Measurements from ENCODE around the gene REPIN1.

Gene REPIN1

GRCh38 chr7:150346922-150347321 lies 21.7 kb upstream of the REPIN1 start:
- no peaks in the 10 kb centered on the region for H3K36me3 ChIP-seq (ENCODE audit: control insufficient read depth, insufficient read depth, low read length)
- H3K27ac ChIP-seq (ENCODE audit: low read length) = no peak overlapping the region
- peaks cover 3% of the 10 kb centered on the region; the same call in 1 of the 2 replicates for H3K4me1 ChIP-seq (ENCODE audit: control insufficient read depth, insufficient read depth, low read length)
- no CpG with 5 or more reads among the region's 5 CpGs for WGBS (ENCODE audit: insufficient coverage, insufficient read length)
- peaks cover 9% of the 10 kb centered on the region for H3K27me3 ChIP-seq (ENCODE audit: control insufficient read depth, insufficient read depth, low read length)
- no peaks in the 10 kb centered on the region; the same call in 1 of the 2 replicates for H3K9me3 ChIP-seq (ENCODE audit: control insufficient read depth, insufficient read depth, low read length)
- H3K4me3 ChIP-seq (ENCODE audit: low read length) = no peak overlapping the region
- no peak for DNase-seq (ENCODE audit: low read depth, low spot score)

- DNase-seq (ENCODE audit: low read depth, low spot score) = no peak
- no peak overlapping the region for H3K4me3 ChIP-seq (ENCODE audit: low read length)
- H3K9me3 ChIP-seq (ENCODE audit: control insufficient read depth, insufficient read depth, low read length) = no peaks in the 10 kb centered on the region
- no CpG with 5 or more reads among the region's 8 CpGs for WGBS (ENCODE audit: insufficient coverage, insufficient read length)
- no peaks in the 10 kb centered on the region for H3K4me1 ChIP-seq (ENCODE audit: control insufficient read depth, insufficient read depth, low read length)
- no peaks in the 10 kb centered on the region for H3K36me3 ChIP-seq (ENCODE audit: control insufficient read depth, insufficient read depth, low read length)
- H3K27me3 ChIP-seq (ENCODE audit: control insufficient read depth, insufficient read depth, low read length) = no peaks in the 10 kb centered on the region
- H3K27ac ChIP-seq (ENCODE audit: low read length) = no peak overlapping the region
These were observed 16.9 kb upstream of the REPIN1 start for GRCh38 chr7:150351587-150352194.

GRCh38 chr7:150355666-150356059 lies 13.0 kb upstream of the REPIN1 start:
- Histone ChIP-seq H3K36me3 (ENCODE audit: control insufficient read depth, insufficient read depth, low read length) (no peaks in the 10 kb centered on the region), H3K27me3 (ENCODE audit: control insufficient read depth, insufficient read depth, low read length) (no peaks in the 10 kb centered on the region), H3K9me3 (ENCODE audit: control insufficient read depth, insufficient read depth, low read length) (no peaks in the 10 kb centered on the region), H3K4me1 (ENCODE audit: control insufficient read depth, insufficient read depth, low read length) (no peaks in the 10 kb centered on the region), H3K27ac (ENCODE audit: low read length) (no peak overlapping the region), H3K4me3 (ENCODE audit: low read length) (no peak overlapping the region)
- no peak for DNase-seq (ENCODE audit: low read depth, low spot score)
- no CpG with 5 or more reads among the region's 1 CpG for whole genome bisulfite sequencing (ENCODE audit: insufficient coverage, insufficient read length)

- H3K27ac ChIP-seq (ENCODE audit: low read length) = no peak overlapping the region
- no peaks in the 10 kb centered on the region for H3K9me3 ChIP-seq (ENCODE audit: control insufficient read depth, insufficient read depth, low read length)
- H3K4me1 ChIP-seq (ENCODE audit: control insufficient read depth, insufficient read depth, low read length) = no peaks in the 10 kb centered on the region
- H3K36me3 ChIP-seq (ENCODE audit: control insufficient read depth, insufficient read depth, low read length) = no peaks in the 10 kb centered on the region
- no CpG with 5 or more reads among the region's 6 CpGs for WGBS (ENCODE audit: insufficient coverage, insufficient read length)
- DNase-seq (ENCODE audit: low read depth, low spot score) = no peak
- H3K27me3 ChIP-seq (ENCODE audit: control insufficient read depth, insufficient read depth, low read length) = no peaks in the 10 kb centered on the region
- H3K4me3 ChIP-seq (ENCODE audit: low read length) = no peak overlapping the region
These were observed 12.2 kb upstream of the REPIN1 start for GRCh38 chr7:150356265-150356897.

- Histone ChIP-seq H3K9me3 (ENCODE audit: control insufficient read depth, insufficient read depth, low read length) (no peaks in the 10 kb centered on the region), H3K36me3 (ENCODE audit: control insufficient read depth, insufficient read depth, low read length) (no peaks in the 10 kb centered on the region), H3K4me1 (ENCODE audit: control insufficient read depth, insufficient read depth, low read length) (peaks cover 4% of the 10 kb centered on the region), H3K4me3 (ENCODE audit: low read length) (no peak overlapping the region), H3K27ac (ENCODE audit: low read length) (no peak overlapping the region), H3K27me3 (ENCODE audit: control insufficient read depth, insufficient read depth, low read length) (no peaks in the 10 kb centered on the region)
- WGBS (ENCODE audit: insufficient coverage, insufficient read length) = no CpG with 5 or more reads among the region's 9 CpGs
- DNase-seq (ENCODE audit: low read depth, low spot score) = no peak
These were observed 11.4 kb upstream of the REPIN1 start for GRCh38 chr7:150357270-150357669.

GRCh38 chr7:150357771-150358427 lies 10.7 kb upstream of the REPIN1 start:
- H3K36me3 ChIP-seq (ENCODE audit: control insufficient read depth, insufficient read depth, low read length) = no peaks in the 10 kb centered on the region
- no peak for DNase-seq (ENCODE audit: low read depth, low spot score)
- H3K9me3 ChIP-seq (ENCODE audit: control insufficient read depth, insufficient read depth, low read length) = no peaks in the 10 kb centered on the region
- H3K4me1 ChIP-seq (ENCODE audit: control insufficient read depth, insufficient read depth, low read length) = peaks cover 5% of the 10 kb centered on the region
- no CpG with 5 or more reads among the region's 13 CpGs for WGBS (ENCODE audit: insufficient coverage, insufficient read length)
- H3K27ac ChIP-seq (ENCODE audit: low read length) = no peak overlapping the region
- H3K27me3 ChIP-seq (ENCODE audit: control insufficient read depth, insufficient read depth, low read length) = no peaks in the 10 kb centered on the region
- no peak overlapping the region for H3K4me3 ChIP-seq (ENCODE audit: low read length)

GRCh38 chr7:150358433-150358832 lies 10.2 kb upstream of the REPIN1 start:
- no peak overlapping the region for H3K4me3 ChIP-seq (ENCODE audit: low read length)
- WGBS (ENCODE audit: insufficient coverage, insufficient read length) = no CpG with 5 or more reads among the region's 4 CpGs
- H3K9me3 ChIP-seq (ENCODE audit: control insufficient read depth, insufficient read depth, low read length) = no peaks in the 10 kb centered on the region
- H3K27me3 ChIP-seq (ENCODE audit: control insufficient read depth, insufficient read depth, low read length) = no peaks in the 10 kb centered on the region
- no peak for DNase-seq (ENCODE audit: low read depth, low spot score)
- H3K36me3 ChIP-seq (ENCODE audit: control insufficient read depth, insufficient read depth, low read length) = no peaks in the 10 kb centered on the region
- H3K4me1 ChIP-seq (ENCODE audit: control insufficient read depth, insufficient read depth, low read length) = peaks cover 7% of the 10 kb centered on the region
- no peak overlapping the region for H3K27ac ChIP-seq (ENCODE audit: low read length)

GRCh38 chr7:150358988-150359621 lies 9.5 kb upstream of the REPIN1 start:
- Histone ChIP-seq H3K27ac (ENCODE audit: low read length) (no peak overlapping the region), H3K9me3 (ENCODE audit: control insufficient read depth, insufficient read depth, low read length) (no peaks in the 10 kb centered on the region), H3K36me3 (ENCODE audit: control insufficient read depth, insufficient read depth, low read length) (no peaks in the 10 kb centered on the region), H3K4me1 (ENCODE audit: control insufficient read depth, insufficient read depth, low read length) (peaks cover 7% of the 10 kb centered on the region), H3K4me3 (ENCODE audit: low read length) (no peak overlapping the region), H3K27me3 (ENCODE audit: control insufficient read depth, insufficient read depth, low read length) (no peaks in the 10 kb centered on the region)
- no peak for DNase-seq (ENCODE audit: low read depth, low spot score)
- WGBS (ENCODE audit: insufficient coverage, insufficient read length) = 100% methylated on average over 3 of the region's 4 CpGs

GRCh38 chr7:150359622-150360362 lies 8.8 kb upstream of the REPIN1 start:
- no peak overlapping the region for H3K4me3 ChIP-seq (ENCODE audit: low read length)
- no peak overlapping the region for H3K27ac ChIP-seq (ENCODE audit: low read length)
- H3K27me3 ChIP-seq (ENCODE audit: control insufficient read depth, insufficient read depth, low read length) = no peaks in the 10 kb centered on the region
- peaks cover 7% of the 10 kb centered on the region for H3K4me1 ChIP-seq (ENCODE audit: control insufficient read depth, insufficient read depth, low read length)
- no peaks in the 10 kb centered on the region for H3K36me3 ChIP-seq (ENCODE audit: control insufficient read depth, insufficient read depth, low read length)
- no peaks in the 10 kb centered on the region for H3K9me3 ChIP-seq (ENCODE audit: control insufficient read depth, insufficient read depth, low read length)
- WGBS (ENCODE audit: insufficient coverage, insufficient read length) = 100% methylated on average over 2 of the region's 2 CpGs
- DNase-seq (ENCODE audit: low read depth, low spot score) = no peak
